ENCODE measurements around the gene UBE2B.

DNA sequence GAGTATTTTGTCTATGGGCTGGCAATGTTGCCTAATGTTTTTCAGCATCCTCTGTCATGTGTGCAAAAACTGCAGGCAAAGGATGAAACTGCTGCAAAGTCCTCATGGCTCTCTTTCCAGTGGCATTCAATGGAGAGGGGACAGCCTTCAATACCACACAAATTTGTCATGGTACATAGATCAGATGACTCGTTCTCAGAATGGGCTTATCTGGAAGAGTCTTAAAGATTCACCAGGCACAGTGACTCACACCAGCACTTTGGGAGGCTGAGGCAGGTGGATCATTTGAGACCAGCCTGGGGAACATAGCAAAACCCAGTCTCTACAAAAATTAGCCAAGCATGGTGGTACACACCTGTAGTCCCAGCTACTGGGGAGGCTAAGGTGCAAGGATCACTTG, 35.0 kb downstream of the UBE2B start:
- TF ChIP-seq, protein P1, sequence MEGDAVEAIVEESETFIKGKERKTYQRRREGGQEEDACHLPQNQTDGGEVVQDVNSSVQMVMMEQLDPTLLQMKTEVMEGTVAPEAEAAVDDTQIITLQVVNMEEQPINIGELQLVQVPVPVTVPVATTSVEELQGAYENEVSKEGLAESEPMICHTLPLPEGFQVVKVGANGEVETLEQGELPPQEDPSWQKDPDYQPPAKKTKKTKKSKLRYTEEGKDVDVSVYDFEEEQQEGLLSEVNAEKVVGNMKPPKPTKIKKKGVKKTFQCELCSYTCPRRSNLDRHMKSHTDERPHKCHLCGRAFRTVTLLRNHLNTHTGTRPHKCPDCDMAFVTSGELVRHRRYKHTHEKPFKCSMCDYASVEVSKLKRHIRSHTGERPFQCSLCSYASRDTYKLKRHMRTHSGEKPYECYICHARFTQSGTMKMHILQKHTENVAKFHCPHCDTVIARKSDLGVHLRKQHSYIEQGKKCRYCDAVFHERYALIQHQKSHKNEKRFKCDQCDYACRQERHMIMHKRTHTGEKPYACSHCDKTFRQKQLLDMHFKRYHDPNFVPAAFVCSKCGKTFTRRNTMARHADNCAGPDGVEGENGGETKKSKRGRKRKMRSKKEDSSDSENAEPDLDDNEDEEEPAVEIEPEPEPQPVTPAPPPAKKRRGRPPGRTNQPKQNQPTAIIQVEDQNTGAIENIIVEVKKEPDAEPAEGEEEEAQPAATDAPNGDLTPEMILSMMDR (IDR thresholded peaks at IDR 0.05; ENCODE audit: low read length), result no peak
- TF ChIP-seq EZH2 (IDR thresholded peaks at IDR 0.05; ENCODE audit: borderline replicate concordance, low read length), result no peak
